SK-N-SH (cell line): ENCODE results near the gene CNOT9. TPM values are rescaled to one million over a fixed set of nuclear protein-coding genes. Genes with fewer than 3 reads are reported as not detected.

Experiments used
- CTCF ChIA-PET: fragments of 300-600, 350-600 bp; formaldehyde crosslinking; extraction: SDS; loops from one replicate; lab custom pipeline; 2021; lab: Yijun Ruan, JAX
- POLR2A ChIA-PET: fragments of 350-600 bp; sonication (Branson Sonifier 250); formaldehyde crosslinking; extraction: SDS; loops from one replicate; lab custom pipeline; 2020; ENCODE audit warnings: antibody characterized with exemption, inconsistent platforms; lab: Yijun Ruan, JAX
- DNase-seq: peaks from one replicate; pipeline ENCODE4 v3.0.0; 2012
- H2AFZ ChIP-seq: fragments of 200-600 bp; sonication (generic); 2 replicates; pipeline ENCODE4 v1.8.1; 2016; ENCODE audit warnings: antibody characterized with exemption, mild to moderate bottlenecking, low read depth
- H3F3A ChIP-seq: fragments of 200-600 bp; sonication (generic); replicated peaks from 2 replicates; pipeline ENCODE3; 2016; ENCODE audit warnings: antibody characterized with exemption, mild to moderate bottlenecking; ENCODE audit not compliant: insufficient read depth
- H3K27ac ChIP-seq, 2 experiments: fragments of 200-500 bp in 1 of 2; fragments of 200-600 bp in 1 of 2; sonication (Bioruptor generic) in 1 of 2; sonication (generic), shearing (Covaris generic) in 1 of 2; 2 replicates each; pipeline versions ENCODE4 v1.5.1 to v1.6.1; 2014 to 2016; ENCODE audit warnings: low read depth in 2 of 2, inconsistent platforms in 1 of 2, low read length in 1 of 2, mild to moderate bottlenecking in 1 of 2, mixed read lengths in 1 of 2
- H3K27me3 ChIP-seq: fragments of 200-600 bp; sonication (generic), shearing (Covaris generic); 2 replicates; pipeline ENCODE4 v1.6.1; 2016; ENCODE audit warnings: mixed run types; ENCODE audit not compliant: insufficient read depth
- H3K36me3 ChIP-seq, 2 experiments: fragments of 200-500 bp in 1 of 2; fragments of 200-600 bp in 1 of 2; sonication (Bioruptor generic) in 1 of 2; sonication (generic) in 1 of 2; replicated peaks in 1 of 2; 2 replicates each; pipeline versions ENCODE3 to v1.5.1; 2014 to 2016; ENCODE audit warnings: low read length in 1 of 2, mild to moderate bottlenecking in 1 of 2; ENCODE audit not compliant: insufficient read depth in 2 of 2, control insufficient read depth in 1 of 2
- H3K4me1 ChIP-seq, 2 experiments: fragments of 200-500 bp in 1 of 2; fragments of 200-600 bp in 1 of 2; sonication (Bioruptor generic) in 1 of 2; sonication (generic), shearing (Covaris generic) in 1 of 2; 2 replicates each; pipeline versions ENCODE4 v1.5.1 to v1.6.1; 2014 to 2016; ENCODE audit warnings: low read depth in 1 of 2, low read length in 1 of 2, mixed run types in 1 of 2; ENCODE audit not compliant: insufficient read depth in 2 of 2, control insufficient read depth in 1 of 2
- H3K4me2 ChIP-seq: fragments of 200-600 bp; sonication (generic), shearing (Covaris generic); 2 replicates; pipeline ENCODE4 v1.6.1; 2017; ENCODE audit warnings: mixed run types
- H3K4me3 ChIP-seq, 2 experiments: fragments of 200-500 bp in 1 of 2; fragments of 200-600 bp in 1 of 2; sonication (Bioruptor generic) in 1 of 2; sonication (generic), shearing (Covaris generic) in 1 of 2; 2 replicates each; pipeline versions ENCODE4 v1.5.1 to v1.8.1; 2014 to 2016; ENCODE audit warnings: low read depth in 2 of 2, inconsistent platforms in 1 of 2, low read length in 1 of 2, mild to moderate bottlenecking in 1 of 2, mixed read lengths in 1 of 2, moderate library complexity in 1 of 2
- H3K79me2 ChIP-seq: fragments of 200-600 bp; sonication (generic); 2 replicates; pipeline ENCODE4 v1.8.1; 2017; ENCODE audit warnings: mild to moderate bottlenecking; ENCODE audit not compliant: insufficient read depth
- H3K9ac ChIP-seq: fragments of 200-600 bp; sonication (generic); 2 replicates; pipeline ENCODE4 v1.6.1; 2017; ENCODE audit warnings: mixed run types
- H3K9me2 ChIP-seq: fragments of 200-600 bp; sonication (generic); 2 replicates; pipeline ENCODE4 v1.6.1; 2017; ENCODE audit warnings: mixed run types
- H3K9me3 ChIP-seq: fragments of 200-600 bp; sonication (generic); 2 replicates; pipeline ENCODE4 v1.6.1; 2017; ENCODE audit warnings: mixed run types, mild to moderate bottlenecking, moderate library complexity
- H4K20me1 ChIP-seq: fragments of 200-600 bp; sonication (generic); 2 replicates; pipeline ENCODE4 v1.6.1; 2017; ENCODE audit warnings: mild to moderate bottlenecking, mixed run types; ENCODE audit not compliant: insufficient read depth
- CHD2 ChIP-seq: fragments of 150-350 bp; IDR thresholded peaks from 2 replicates; pipeline ENCODE4 v1.6.1; 2018; ENCODE audit warnings: low read length; ENCODE audit not compliant: partially characterized antibody
- ELF1 ChIP-seq: IDR thresholded peaks from 2 replicates; pipeline ENCODE4 v1.4.0; 2012
- EP300 ChIP-seq, 2 experiments: IDR thresholded peaks; 2 replicates each; pipeline versions ENCODE4 v1.4.0 to v1.6.1; 2012; ENCODE audit warnings: borderline replicate concordance in 1 of 2, low read depth in 1 of 2, low read length in 1 of 2
- FOSL2 ChIP-seq: IDR thresholded peaks from 2 replicates; pipeline ENCODE4 v1.4.0; 2012; ENCODE audit warnings: low read depth, mild to moderate bottlenecking, moderate library complexity, borderline replicate concordance
- FOXM1 ChIP-seq: IDR thresholded peaks from 2 replicates; pipeline ENCODE4 v1.4.0; 2012; ENCODE audit warnings: low read depth, mild to moderate bottlenecking
- GABPA ChIP-seq: IDR thresholded peaks from 2 replicates; pipeline ENCODE4 v1.4.0; 2012; ENCODE audit warnings: low read depth, mild to moderate bottlenecking
- MEF2A ChIP-seq: IDR thresholded peaks from 2 replicates; pipeline ENCODE4 v1.4.0; 2012; ENCODE audit warnings: low read depth, borderline replicate concordance
- NFIC ChIP-seq: IDR thresholded peaks from 2 replicates; pipeline ENCODE4 v1.4.0; 2012; ENCODE audit warnings: borderline replicate concordance
- NRF1 ChIP-seq: IDR thresholded peaks from 2 replicates; pipeline ENCODE4 v1.6.1; 2012; ENCODE audit warnings: low read depth, mild to moderate bottlenecking, low read length
- RAD21 ChIP-seq: IDR thresholded peaks from 2 replicates; pipeline ENCODE4 v1.6.1; 2012; ENCODE audit warnings: mild to moderate bottlenecking, low read length
- RCOR1 ChIP-seq: fragments of 150-350 bp; IDR thresholded peaks from 2 replicates; pipeline ENCODE4 v1.6.1; 2017; ENCODE audit warnings: antibody characterized with exemption, low read length
- TCF12 ChIP-seq: IDR thresholded peaks from 2 replicates; pipeline ENCODE4 v1.4.0; 2012
- YY1 ChIP-seq: IDR thresholded peaks from 2 replicates; pipeline ENCODE4 v1.4.0; 2012; ENCODE audit warnings: low read depth, mild to moderate bottlenecking
- WGBS: methylation state at CpG from one replicate; pipeline ENCODE4 v1.1.6; 2017; ENCODE audit warnings: low lambda C conversion rate; 5-methylcytosine and 5-hydroxymethylcytosine counted together
- polyA plus RNA-seq, 3 experiments: library from polyadenylated mRNA; depleted of rRNA; stranded (reverse); fragments of >200 nt; gene quantifications; 2 replicates each; pipeline ENCODE4 v1.2.3, GENCODE V29; 2012
- TF ChIP-seq, protein P1 (sequence below): IDR thresholded peaks from 2 replicates; pipeline ENCODE4 v1.4.0; 2012; ENCODE audit warnings: low read depth
- TF ChIP-seq, protein P2 (sequence below): IDR thresholded peaks from 2 replicates; pipeline ENCODE4 v1.4.0; 2012; ENCODE audit warnings: low read depth, borderline replicate concordance
- TF ChIP-seq, protein P3 (sequence below): fragments of 150-350 bp; IDR thresholded peaks from 2 replicates; pipeline ENCODE4 v1.6.1; 2016; ENCODE audit warnings: mild to moderate bottlenecking, low read depth, low read length
- TF ChIP-seq, protein P4 (sequence below): IDR thresholded peaks from 2 replicates; pipeline ENCODE4 v1.6.1; 2012; ENCODE audit warnings: mild to moderate bottlenecking, low read depth, low read length, moderate library complexity
- TF ChIP-seq, protein P5 (sequence below): fragments of 150-350 bp; IDR thresholded peaks from 2 replicates; pipeline ENCODE4 v1.6.1; 2017; ENCODE audit warnings: antibody characterized with exemption, low read length, low read depth, borderline replicate concordance
- TF ChIP-seq, protein P6 (sequence below): fragments of 200-600 bp; sonication (generic); IDR thresholded peaks from 2 replicates; pipeline ENCODE4 v1.6.1; 2017; ENCODE audit warnings: antibody characterized with exemption, mild to moderate bottlenecking, moderate library complexity
- TF ChIP-seq, protein P7 (sequence below): IDR thresholded peaks from 2 replicates; pipeline ENCODE4 v1.4.0; 2012; ENCODE audit warnings: low read depth, borderline replicate concordance

The CNOT9 gene
- polyA plus RNA-seq, 1 of the 3 experiments (the other 2 are of a cell fraction): 36.8 TPM

DNA sequence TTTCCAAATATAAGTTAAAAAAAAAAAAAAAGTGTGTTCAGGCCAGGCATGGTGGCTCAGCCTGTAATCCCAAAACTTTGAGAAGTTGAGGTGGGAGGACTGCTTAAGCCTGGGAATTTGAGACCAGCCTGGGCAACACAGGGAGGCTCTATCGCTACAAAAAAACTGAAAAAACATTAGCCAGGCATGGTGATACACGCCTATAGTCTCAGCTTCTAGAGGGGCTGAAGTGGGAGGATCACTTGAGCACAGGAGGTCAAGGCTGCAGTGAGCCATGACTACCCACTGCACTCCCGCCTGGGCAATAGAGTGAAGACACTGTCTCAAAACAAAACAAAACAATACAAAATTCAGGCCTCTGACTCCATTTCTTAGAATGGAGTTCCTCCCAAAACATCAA is 9.7 kb upstream of the CNOT9 start (continued):
- no peak for TF ChIP-seq RCOR1
- TF ChIP-seq, protein P1, sequence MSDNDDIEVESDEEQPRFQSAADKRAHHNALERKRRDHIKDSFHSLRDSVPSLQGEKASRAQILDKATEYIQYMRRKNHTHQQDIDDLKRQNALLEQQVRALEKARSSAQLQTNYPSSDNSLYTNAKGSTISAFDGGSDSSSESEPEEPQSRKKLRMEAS: no peak
- TF ChIP-seq, protein P2, sequence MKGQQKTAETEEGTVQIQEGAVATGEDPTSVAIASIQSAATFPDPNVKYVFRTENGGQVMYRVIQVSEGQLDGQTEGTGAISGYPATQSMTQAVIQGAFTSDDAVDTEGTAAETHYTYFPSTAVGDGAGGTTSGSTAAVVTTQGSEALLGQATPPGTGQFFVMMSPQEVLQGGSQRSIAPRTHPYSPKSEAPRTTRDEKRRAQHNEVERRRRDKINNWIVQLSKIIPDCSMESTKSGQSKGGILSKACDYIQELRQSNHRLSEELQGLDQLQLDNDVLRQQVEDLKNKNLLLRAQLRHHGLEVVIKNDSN: no peak

DNA sequence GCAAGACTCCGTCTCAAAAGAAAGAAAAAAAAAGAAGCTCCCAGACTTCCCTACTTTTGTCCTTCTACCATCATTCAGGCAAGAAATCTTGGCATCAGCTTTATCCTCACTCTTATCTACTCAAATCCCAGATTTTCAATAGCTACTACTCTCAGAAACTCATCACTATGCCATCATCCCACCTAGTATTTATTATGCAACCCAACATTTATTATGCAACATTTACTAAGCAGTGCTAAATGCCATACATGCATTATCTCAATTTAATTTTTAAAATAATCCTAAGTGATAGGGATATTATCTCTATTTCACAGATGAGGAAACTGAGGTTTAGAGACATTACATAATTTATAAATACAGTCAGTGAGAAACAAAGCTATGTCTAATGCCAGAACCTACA is 4.6 kb upstream of the CNOT9 start:
- CTCF ChIA-PET: interaction anchor here (0.9 to 2.0 kb wide), 4 partner anchors 56 to 84 kb away, joined by 3 to 10 read pairs (median 3); no protein-coding TSS in a partner anchor
- no peak overlapping the region for H3K4me2 ChIP-seq
- no peaks in the 10 kb centered on the region for H4K20me1 ChIP-seq
- WGBS: 92% methylated on average over 1 of the region's 1 CpG
- H3K4me3 ChIP-seq: no peak overlapping the region
- TF ChIP-seq MEF2A (no peak), RAD21 (no peak), NRF1 (no peak), CHD2 (no peak), TCF12 (no peak), EP300 (IDR thresholded peaks at IDR 0.05; ENCODE audit: borderline replicate concordance in 1 of 2, low read depth in 1 of 2, low read length in 1 of 2) (no peak), GABPA (no peak), FOXM1 (no peak), NFIC (no peak), ELF1 (no peak), FOSL2 (no peak), YY1 (no peak)
- TF ChIP-seq, protein P3, sequence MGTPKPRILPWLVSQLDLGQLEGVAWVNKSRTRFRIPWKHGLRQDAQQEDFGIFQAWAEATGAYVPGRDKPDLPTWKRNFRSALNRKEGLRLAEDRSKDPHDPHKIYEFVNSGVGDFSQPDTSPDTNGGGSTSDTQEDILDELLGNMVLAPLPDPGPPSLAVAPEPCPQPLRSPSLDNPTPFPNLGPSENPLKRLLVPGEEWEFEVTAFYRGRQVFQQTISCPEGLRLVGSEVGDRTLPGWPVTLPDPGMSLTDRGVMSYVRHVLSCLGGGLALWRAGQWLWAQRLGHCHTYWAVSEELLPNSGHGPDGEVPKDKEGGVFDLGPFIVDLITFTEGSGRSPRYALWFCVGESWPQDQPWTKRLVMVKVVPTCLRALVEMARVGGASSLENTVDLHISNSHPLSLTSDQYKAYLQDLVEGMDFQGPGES: no peak
- TF ChIP-seq, protein P4, sequence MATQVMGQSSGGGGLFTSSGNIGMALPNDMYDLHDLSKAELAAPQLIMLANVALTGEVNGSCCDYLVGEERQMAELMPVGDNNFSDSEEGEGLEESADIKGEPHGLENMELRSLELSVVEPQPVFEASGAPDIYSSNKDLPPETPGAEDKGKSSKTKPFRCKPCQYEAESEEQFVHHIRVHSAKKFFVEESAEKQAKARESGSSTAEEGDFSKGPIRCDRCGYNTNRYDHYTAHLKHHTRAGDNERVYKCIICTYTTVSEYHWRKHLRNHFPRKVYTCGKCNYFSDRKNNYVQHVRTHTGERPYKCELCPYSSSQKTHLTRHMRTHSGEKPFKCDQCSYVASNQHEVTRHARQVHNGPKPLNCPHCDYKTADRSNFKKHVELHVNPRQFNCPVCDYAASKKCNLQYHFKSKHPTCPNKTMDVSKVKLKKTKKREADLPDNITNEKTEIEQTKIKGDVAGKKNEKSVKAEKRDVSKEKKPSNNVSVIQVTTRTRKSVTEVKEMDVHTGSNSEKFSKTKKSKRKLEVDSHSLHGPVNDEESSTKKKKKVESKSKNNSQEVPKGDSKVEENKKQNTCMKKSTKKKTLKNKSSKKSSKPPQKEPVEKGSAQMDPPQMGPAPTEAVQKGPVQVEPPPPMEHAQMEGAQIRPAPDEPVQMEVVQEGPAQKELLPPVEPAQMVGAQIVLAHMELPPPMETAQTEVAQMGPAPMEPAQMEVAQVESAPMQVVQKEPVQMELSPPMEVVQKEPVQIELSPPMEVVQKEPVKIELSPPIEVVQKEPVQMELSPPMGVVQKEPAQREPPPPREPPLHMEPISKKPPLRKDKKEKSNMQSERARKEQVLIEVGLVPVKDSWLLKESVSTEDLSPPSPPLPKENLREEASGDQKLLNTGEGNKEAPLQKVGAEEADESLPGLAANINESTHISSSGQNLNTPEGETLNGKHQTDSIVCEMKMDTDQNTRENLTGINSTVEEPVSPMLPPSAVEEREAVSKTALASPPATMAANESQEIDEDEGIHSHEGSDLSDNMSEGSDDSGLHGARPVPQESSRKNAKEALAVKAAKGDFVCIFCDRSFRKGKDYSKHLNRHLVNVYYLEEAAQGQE: no peak
- TF ChIP-seq, protein P5, sequence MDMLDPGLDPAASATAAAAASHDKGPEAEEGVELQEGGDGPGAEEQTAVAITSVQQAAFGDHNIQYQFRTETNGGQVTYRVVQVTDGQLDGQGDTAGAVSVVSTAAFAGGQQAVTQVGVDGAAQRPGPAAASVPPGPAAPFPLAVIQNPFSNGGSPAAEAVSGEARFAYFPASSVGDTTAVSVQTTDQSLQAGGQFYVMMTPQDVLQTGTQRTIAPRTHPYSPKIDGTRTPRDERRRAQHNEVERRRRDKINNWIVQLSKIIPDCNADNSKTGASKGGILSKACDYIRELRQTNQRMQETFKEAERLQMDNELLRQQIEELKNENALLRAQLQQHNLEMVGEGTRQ: no peak
- TF ChIP-seq, protein P6, sequence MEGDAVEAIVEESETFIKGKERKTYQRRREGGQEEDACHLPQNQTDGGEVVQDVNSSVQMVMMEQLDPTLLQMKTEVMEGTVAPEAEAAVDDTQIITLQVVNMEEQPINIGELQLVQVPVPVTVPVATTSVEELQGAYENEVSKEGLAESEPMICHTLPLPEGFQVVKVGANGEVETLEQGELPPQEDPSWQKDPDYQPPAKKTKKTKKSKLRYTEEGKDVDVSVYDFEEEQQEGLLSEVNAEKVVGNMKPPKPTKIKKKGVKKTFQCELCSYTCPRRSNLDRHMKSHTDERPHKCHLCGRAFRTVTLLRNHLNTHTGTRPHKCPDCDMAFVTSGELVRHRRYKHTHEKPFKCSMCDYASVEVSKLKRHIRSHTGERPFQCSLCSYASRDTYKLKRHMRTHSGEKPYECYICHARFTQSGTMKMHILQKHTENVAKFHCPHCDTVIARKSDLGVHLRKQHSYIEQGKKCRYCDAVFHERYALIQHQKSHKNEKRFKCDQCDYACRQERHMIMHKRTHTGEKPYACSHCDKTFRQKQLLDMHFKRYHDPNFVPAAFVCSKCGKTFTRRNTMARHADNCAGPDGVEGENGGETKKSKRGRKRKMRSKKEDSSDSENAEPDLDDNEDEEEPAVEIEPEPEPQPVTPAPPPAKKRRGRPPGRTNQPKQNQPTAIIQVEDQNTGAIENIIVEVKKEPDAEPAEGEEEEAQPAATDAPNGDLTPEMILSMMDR: no peak
- TF ChIP-seq, protein P7, sequence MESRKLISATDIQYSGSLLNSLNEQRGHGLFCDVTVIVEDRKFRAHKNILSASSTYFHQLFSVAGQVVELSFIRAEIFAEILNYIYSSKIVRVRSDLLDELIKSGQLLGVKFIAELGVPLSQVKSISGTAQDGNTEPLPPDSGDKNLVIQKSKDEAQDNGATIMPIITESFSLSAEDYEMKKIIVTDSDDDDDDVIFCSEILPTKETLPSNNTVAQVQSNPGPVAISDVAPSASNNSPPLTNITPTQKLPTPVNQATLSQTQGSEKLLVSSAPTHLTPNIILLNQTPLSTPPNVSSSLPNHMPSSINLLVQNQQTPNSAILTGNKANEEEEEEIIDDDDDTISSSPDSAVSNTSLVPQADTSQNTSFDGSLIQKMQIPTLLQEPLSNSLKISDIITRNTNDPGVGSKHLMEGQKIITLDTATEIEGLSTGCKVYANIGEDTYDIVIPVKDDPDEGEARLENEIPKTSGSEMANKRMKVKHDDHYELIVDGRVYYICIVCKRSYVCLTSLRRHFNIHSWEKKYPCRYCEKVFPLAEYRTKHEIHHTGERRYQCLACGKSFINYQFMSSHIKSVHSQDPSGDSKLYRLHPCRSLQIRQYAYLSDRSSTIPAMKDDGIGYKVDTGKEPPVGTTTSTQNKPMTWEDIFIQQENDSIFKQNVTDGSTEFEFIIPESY: no peak
- TF ChIP-seq, all 33 proteins: peak for 0
- no peak overlapping the region for H3K9ac ChIP-seq
- H3K9me3 ChIP-seq: no peaks in the 10 kb centered on the region
- no peak overlapping the region for H3K27ac ChIP-seq
- POLR2A ChIA-PET: no interaction called here
- H3K27me3 ChIP-seq: no peaks in the 10 kb centered on the region
- peaks cover 4% of the 10 kb centered on the region for H3F3A ChIP-seq
- peaks cover 4 to 5% of the 10 kb centered on the region in 2 experiments; a peak in 2 of 4 replicates for H3K4me1 ChIP-seq
- H3K79me2 ChIP-seq: peaks cover 58% of the 10 kb centered on the region
- no peaks in the 10 kb centered on the region for H3K9me2 ChIP-seq
- H2AFZ ChIP-seq: no peak overlapping the region
- H3K36me3 ChIP-seq: peaks cover 17 to 18% of the 10 kb centered on the region in 2 experiments
- DNase-seq: no peak
